CD1c-positive myeloid dendritic cell (primary cell): Measurements from ENCODE around the gene PLEK.
A peak's percentile ranks its signal among the peaks of the same experiment; 100 is the strongest.
"Not testable (repeated sequence)": the region's sequence is repeated elsewhere in the genome, so short reads cannot be mapped to it uniquely, and the experiment has no call there.

Source experiments
- DNase-seq: peaks from one replicate; pipeline ENCODE4 v3.0.0-alpha.2; 2016; ENCODE audit errors: extremely low spot score

PLEK gene

DNA sequence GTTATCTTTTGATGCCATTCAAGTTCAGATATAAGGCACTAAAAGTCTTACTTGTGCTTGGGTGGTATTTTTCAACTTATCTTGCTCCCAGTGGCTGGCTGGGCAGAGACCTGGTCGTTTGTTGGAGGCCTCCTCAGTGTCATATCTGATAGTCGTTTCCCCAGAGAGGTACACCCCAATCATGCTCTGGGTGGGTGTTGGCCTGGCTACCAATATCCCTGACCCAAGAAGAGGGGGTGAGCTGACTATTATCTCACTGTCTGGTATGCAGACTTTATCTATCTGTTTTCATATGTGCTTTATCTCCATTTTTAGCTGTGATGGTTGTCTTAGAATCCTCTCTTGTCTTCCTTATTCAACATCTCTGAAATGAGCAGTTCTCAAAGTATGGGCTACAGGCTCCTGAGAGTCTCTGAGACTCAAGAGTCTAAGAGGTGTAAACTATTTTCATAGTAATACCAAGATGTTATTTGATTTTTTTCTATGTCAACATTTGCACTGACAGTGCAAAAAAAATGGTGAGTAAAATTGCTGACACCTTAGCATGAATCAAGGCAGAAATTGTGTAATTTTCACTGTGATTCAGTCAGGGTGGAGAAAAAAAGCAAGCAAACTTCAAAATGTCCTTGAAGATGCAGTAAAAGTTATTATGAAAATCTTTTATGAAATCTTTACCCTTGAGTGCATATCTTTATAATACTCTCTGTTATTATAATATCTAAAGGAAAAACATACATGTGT is 12.3 kb upstream of the PLEK start:
- DNase-seq, result no peak

DNA sequence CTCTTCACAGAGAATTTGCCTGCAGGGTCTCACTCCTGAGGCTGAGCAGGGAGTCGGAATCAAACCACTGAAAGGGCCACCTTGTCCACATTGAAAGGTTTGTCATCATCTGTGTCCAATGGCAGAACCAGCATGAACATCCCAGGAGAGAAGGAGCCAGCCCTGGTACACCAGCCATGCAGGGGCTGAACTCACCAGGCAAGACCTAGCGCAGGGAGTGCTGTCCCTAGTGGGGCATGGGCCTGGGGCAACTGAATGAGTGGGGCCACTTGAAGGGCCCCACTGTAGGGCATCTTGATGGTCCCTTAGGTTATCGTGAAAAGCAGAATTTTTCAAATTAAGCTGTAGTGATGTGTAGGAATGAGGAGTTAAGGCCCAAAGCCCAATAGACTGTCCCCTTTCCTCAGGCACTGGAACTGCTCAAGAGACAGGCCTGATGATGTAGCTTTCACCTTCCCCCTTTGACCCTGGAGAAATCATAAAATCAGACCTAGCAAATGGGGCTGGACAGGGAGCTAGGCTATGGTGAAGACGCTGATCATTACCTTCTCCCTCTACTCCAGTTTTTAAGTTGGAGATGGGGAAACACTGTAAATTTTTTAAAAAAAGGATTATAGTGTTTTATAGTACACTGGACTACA is 8.4 kb upstream of the PLEK start:
- no peak for DNase-seq

DNA sequence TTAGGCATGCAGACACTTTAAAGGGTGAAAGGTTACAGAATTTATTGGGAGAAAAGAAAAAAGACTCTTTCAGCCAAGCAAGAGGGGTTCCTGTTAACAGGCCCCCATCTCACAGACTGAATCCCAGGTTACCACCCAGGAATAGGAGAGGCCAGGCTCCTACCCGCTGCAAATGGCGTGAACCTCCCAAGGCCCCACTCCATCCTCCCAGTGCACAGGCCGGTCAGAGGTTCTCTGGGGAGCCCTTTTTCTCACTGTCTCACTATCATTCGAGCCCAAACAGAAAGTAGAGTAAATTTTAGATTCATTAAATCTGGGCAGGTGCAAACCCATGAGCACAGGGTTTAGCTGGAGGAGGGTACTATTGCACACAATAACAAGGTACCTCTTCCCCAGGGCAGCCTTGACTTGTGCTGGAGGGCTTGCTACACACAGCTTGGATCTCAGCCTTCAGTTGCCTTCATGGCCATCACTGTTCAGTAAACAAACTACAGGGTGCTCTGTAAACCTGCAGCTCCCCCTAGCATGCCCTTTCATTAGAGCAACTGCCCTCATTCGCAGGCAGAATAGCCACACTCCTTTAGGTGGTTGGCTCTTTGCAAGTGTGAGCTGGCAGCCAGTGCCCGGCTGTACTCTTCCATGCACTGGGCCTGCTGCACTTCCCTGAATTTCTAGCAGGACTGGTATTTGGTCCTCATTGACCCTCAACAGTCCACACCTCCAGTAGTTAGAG is 7.3 kb upstream of the PLEK start:
- DNase-seq, result peak; percentile 50

DNA sequence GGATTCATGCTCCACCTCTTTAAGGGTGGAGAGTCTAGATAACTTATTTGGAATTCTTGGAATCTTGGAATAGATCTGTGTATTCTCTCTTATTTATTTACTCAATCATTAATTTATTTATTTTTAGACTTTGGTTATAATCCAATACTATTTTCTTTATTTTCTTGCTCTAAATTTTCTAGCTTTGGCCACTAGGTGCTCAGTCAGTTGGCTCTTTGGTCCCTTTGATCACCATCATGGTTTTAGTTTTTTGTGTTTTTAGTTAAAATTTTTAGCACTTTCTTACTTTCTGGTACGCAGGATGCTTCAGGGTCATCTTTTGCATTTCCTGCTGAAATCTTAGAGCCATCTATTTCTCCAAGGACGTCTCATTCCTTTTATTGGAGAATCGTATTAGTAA is 5.2 kb upstream of the PLEK start:
- DNase-seq, result no peak

DNA sequence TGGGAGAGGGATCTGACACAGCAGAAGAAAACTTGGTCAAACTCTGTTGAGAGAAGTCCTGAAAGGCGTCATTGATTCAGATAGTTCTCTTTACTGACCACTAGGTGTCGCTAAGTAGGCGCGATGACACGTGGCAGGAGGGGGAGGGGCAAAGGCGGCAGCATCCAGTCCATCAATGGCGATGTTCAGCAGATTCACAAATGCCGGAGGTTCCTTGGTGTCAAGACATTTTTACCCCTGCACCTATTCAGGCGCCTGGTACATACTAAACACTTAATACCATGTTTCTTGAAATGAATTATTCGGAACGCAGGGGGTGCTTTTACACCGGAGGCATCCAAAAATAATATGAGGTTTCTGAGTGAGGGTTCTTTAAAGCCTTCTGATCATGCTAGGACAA is 3.0 kb upstream of the PLEK start:
- peak; percentile 86 for DNase-seq

DNA sequence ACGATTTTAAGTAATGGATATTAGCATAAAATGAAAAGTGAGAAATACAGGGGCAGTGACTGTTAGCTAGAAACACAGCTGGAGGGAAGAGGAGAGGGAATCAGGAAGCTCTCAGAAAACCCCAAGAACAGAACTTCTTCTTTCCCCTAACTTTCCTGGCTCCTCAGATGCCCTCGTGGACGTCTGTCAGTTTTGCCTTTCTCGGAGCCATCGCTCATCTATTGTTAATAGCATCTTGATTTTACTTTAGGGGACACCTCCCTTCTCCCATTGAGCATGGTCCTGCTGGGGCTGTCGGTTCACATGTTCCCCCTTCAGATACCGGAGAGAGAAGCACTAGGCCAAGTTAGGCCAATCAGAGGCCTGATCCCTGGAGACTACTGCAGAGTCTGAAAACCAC is 2.3 kb upstream of the PLEK start:
- DNase-seq, result peak; percentile 59

DNA sequence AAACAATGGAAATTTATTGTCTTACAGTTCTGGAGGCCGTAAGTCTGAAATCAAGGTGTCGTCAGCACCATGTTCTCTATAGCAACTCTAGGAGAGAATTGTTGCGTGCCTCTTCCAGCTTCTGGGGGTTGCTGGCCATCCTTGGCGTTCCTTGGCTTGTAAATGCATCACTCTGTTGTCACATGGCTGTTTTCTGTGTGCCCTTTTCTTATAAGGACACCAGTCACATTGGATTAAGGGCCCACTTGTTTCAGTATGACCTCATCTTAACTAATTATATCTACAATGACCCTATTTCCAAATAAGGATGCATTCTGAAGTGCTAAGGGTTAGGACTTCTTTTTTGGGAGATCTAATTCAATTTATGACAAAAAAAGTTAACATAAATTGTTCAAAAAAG is 1.4 kb upstream of the PLEK start:
- DNase-seq, result peak; percentile 45

DNA sequence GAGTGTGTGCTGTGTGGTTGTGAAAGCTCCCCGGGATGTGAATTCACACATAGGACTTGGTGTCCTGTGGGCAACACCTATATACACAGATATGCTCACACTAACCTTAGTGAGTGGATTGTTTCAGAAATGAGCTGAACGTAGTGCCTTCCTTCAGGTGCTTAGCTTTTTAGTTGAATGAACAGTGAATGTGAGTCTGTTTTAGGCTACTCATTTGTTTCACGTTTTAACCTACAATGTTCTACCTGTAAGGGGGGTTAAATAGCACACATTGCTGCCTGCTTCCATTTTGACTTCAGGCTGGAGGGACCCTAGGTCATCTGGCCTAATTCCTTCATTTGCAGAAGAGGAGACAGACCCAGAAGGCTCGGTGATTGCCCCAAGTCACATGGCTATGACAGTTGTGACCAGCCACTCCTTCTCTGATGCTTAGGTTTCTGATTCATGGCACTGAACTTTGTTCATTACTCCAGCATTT is 1.0 kb downstream of the PLEK start:
- DNase-seq, result peak; percentile 80

DNA sequence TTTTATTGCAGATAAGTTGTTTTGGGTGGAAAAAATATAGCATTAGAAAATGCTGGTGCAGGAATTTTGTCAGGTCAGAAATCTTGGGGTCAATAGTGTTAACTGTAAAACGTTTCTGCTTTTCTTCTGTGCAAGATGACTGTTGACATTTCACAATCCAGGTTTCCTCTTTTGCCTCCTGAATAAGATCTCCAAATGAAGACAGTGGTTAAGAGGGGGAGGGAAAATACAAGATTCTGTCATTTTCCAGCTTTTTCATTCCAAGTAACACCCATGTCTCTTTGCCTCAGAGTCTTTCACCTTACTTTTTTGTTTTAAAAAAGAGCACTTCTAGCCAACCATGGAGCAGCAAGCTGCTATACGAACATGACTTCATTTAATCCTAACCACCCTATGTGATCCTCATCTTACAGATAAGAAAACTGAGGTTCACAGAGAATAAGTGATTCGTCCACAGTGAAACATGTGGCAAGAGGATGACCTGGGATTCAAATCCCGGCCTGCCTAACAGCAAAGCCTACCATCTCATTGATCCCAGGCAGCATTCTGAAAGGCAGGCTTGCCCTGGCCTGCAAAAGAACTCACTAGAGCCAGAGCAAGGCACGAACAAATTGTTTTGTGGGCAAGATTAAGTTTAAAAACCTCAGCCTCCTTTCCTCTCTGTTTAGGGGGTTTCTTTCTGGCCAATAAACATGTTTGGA is 3.0 kb downstream of the PLEK start:
- peak; percentile 91 for DNase-seq

DNA sequence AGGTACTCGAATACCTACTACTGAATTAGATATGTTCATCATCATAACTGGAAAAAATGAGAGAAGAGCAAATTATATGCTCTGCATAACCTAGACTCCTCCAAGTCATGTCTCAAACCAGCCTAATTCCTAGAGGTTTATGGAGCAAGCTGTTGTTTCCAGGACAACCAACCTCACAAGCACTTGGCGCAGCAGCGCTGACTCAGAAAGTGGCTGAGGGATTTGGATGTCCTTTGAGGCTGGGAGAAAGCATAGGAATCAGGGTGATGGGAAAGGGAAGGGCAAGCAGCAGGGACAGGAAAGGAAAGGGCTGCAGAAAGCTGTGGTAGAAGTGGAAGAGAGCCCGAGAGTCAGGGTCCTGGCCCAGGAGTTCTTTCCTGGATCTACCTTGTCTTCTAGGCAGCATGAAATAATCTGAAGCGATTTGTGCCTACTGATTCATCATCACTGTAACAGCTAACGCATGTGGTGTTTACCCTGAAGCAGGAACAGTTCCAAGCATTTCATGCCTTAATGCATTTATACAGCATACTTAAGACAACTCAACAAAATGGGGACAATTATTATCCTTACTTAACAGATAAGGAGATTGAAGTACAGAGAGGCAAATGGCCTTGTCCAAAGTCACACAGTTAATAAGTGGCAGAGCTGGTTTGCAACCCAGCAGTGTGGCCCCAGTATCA is 3.7 kb downstream of the PLEK start:
- no peak for DNase-seq

DNA sequence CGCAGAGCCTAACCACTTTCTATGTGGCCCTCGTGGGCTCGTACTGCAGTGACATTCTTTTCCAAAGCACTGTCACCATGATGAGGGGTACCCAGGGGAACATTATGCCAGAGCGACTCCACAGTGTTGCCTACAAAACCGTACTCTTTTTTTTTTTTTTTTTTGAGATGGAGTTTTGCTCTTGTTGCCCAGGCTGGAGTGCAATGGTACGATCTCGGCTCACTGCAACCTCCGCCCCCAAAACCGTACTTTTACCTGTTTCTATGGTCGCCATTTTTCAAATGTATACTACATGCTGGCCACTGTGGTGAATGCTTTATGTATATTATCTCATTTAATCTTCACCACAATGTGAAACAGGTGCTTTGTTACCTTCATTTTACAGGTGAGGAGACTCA is 4.3 kb downstream of the PLEK start:
- DNase-seq, result no peak

DNA sequence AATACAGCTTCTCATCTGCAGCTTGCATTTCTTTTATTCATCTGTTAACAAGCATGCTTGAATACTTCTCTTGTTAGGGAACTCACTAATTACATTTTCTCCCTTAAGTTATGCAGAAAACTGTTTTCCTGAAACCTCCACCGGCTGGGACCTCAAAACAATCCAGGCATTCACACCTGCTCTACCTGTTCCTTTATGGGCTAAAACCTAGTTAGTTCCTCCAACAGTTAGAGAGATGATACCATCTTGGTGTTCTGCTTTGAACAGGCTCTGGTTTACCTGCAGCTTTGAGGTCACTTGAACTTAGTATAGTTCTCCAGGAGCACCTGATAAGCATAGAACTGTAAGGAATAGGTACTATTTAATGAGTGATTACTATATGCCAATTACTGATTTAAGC is 6.1 kb downstream of the PLEK start:
- DNase-seq, result no peak

DNA sequence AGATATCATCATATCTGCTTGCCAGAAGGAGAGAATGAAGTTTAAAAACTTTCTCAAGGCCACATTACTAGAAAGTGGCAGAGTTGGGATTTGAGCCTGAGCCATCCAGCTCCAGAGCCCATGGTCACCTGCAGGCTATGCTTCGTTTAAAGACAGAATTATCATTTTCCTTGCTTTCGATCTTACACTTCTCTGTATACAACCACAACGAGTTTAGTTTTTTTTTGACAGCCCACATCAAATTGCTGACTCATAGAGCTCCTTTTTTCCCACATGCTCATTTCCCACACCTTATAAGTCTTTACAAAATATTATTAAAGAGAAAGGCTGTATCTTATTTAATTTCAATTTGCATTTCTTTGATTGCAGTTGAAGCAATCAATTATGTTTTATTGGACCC is 6.5 kb downstream of the PLEK start:
- DNase-seq, result peak; percentile 59

DNA sequence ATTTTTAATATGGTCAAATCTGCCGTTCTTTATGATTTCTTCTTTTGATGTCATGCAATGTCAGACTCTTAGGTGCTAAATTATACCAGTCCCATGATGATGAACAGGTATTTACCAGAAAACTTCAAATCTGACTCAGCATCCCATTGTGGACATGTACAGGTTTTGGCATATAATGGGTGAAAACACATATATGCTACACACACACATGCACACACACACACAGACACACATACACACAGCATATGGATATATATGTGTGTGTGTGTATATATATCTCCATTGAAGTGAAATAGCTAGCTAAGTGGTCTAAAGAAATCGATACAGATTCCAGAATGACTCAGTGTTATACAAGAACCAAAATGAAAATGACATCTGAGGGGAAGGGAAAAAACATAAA is 7.4 kb downstream of the PLEK start:
- DNase-seq, result no peak

DNA sequence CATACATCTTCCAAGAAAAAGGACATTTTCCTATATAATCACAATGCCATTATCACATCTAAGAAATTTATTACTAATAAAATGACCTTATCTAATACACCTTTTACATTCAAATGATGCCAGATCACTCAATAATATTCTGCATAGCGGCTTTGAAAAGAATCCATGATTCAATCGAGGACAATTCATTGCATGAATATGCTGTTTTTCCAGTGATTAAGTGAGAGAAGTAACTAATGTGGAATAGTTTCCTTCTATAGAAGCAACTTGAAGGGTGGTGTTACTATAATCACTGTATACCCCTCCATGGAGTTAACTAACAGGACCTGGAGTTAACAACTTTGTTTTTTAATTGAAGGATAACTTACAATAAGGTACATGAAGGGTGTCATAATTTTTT is 9.1 kb downstream of the PLEK start:
- DNase-seq, result no peak

DNA sequence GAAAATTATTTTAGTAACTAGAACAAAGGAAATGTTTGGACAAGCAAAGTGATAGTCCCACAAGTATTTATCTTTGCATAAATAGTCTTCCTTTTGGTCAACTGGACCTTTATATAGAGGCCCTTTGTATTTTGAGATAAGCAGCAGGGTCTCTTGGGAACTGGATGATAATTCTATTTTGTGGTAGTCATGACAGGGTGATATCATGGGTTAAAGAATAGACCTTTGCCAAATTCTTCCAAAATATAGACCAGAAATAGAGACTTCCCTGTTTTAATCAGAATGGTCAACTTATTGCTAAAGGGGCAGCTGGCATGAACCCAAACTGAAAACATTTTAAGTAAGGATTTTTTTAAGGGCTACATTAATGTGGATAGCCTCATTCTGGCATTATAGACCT is 10.5 kb downstream of the PLEK start:
- DNase-seq, result peak; percentile 58

DNA sequence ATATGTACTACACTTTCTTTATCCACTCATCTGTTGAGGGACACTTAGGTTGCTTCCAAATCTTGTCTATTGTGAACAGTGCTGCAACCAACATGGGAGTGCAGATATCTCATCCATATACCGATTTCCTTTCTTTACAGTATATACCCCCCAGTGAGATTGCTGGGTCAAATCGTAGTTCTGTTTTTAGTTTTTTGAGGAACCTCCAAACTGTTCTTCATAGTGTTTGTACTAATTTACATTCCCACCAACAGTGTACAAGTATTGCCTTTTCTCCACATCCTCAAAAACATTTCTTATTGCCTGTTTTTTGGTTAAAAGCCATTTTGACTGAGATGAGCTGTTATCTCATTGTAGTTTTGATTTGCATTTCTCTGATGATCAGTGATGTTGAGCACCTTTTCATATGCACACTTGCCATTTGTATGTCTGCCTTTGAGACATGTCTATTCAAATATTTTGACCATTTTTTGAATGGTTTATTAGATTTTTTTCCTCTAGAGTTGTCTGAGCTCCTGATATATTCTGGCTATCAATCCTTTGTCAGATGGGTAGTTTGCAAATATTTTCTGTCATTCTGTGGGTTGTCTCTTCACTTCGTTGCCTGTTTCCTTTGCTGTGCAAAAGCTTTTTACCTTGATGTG is 12.2 kb downstream of the PLEK start:
- peak; percentile 75 for DNase-seq

DNA sequence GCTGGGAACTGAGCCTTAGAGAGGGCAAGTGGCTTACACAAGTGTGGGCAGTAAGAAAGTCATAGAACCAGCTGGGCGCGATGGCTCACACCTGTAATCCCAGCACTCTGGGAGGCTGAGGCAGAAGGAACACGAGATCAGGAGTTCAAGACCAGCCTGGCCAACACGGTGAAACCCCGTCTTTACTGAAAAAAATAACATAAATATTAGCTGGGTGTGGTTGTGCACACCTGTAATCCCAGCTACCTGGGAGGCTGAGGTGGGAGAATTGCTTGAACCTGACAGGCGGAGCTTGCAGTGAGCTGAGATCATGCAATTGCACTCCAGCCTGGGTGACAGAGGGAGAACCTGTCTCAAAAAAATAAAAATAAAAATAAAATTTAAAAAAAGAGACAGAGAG is 13.7 kb downstream of the PLEK start:
- not testable (repeated sequence) for DNase-seq

DNA sequence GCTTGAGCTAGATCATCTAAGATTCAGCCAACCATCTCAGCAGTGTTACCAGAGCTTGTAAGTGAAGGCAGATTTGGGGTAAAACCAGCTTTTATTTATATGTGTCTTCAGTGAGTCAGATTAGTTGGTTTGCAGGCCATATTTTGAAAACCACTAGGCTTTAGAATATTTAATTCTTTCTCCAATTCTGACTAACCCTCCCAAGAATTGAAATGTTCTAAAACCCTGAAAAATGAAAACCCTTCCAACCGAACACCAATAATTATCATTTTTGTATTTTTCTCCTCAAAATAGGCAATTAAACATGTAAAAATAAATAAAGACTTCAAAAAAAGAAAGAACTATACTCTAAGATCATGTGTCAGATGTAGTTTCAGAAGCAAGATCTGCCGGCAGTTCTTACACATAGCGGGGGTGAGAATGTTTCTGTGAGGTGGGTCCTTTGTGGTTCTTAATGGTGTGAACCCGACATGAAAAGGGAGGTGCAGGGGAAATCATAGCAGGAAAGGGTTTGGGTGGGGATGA is 14.2 kb downstream of the PLEK start:
- DNase-seq, result no peak

DNA sequence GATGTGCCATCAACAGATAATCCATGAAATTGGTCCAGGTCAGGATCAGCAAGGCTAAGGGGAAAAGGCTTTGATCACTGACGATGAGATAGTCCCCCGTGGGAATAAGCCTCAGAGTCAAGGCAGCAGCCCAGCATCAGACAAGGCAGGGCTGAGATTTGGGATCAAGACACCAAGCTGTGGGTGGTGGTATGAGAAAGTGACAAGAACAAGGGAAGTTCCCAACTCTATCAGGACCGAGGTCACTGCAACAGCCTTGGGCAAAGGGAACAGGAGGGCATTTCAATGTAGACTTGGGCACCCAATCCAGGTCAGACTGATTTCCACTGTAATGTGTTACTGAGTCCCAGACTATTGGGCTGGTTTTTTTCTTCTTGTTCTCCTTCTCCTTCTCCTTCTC is 18.7 kb downstream of the PLEK start:
- DNase-seq, result peak; percentile 52
